Skeletal muscle cell (primary cell): ENCODE results near the gene IGLON5.

Experiments used
- DNase-seq: peaks from one replicate; pipeline ENCODE4 v3.0.0-alpha.2; 2010; ENCODE audit warnings: low read depth
- H3K4me3 ChIP-seq: 2 replicates; pipeline ENCODE4 v1.5.1; 2011; ENCODE audit warnings: low read depth, mild to moderate bottlenecking, control low read depth, low read length, moderate library complexity

Gene IGLON5

GRCh38 chr19:51375504-51376221 is 64.2 kb downstream of the IGLON5 start:
- DNase-seq = no peak
- H3K4me3 ChIP-seq = no peak overlapping the region

- no peak for DNase-seq
- no peak overlapping the region for H3K4me3 ChIP-seq
Measured at GRCh38 chr19:51377422-51377821, 66.0 kb downstream of the IGLON5 start.

DNA sequence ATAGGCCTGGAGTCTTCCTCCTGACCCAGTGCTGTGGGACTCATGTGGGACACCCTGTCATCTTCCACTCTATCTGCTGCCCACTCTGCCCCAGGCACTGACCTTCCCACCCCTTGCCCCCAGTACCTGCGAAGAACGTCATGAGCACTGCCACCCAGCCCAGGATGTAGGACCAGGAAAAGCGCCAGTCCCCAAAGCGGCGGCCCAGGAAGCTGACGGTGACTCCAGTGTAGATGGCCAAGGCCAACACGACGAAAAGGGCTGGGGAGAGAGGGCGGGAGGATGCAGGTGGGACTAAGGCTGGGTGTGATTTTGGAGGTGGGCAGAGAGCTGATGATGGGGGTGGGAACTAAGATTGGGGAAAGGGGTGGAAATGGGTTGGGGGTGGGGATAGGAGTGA is 68.9 kb downstream of the IGLON5 start:
- DNase-seq = no peak
- H3K4me3 ChIP-seq = no peak overlapping the region
